Measurements from ENCODE around the gene FNDC10. TPM values are rescaled to one million over a fixed set of nuclear protein-coding genes. Genes with fewer than 3 reads are reported as not detected.
A peak's percentile ranks its signal among the peaks of the same experiment; 100 is the strongest.

Gene FNDC10
- total RNA-seq, 1 experiment from 2014 or later: 8.4 TPM

GRCh38 chr1:1629430-1630190 lies 29.7 kb upstream of the FNDC10 start (continued):
- no peak for TF ChIP-seq ZBTB33 (IDR thresholded peaks at IDR 0.05; ENCODE audit: extremely low read depth, insufficient replicate concordance, low read length)
- no peak for TF ChIP-seq REST (IDR thresholded peaks at IDR 0.05; ENCODE audit: low read depth)
- TF ChIP-seq SIN3A (IDR thresholded peaks at IDR 0.05; ENCODE audit: low read depth): no peak
- no peak for TF ChIP-seq POLR2A (IDR thresholded peaks at IDR 0.05; ENCODE audit: borderline replicate concordance, extremely low read depth, insufficient read depth, insufficient read length)

GRCh38 chr1:1628754-1629429 lies 29.0 kb upstream of the FNDC10 start:
- CTCF ChIA-PET: interaction anchor here (0.6 to 1.6 kb wide), 6 partner anchors 9 to 303 kb away, joined by 3 to 6 read pairs (median 4); partner anchors contain the start of gene MIB2
- peak overlapping the region; percentile 86 for H3K9ac ChIP-seq (ENCODE audit: low read length)

More at GRCh38 chr1:1628754-1629429, 29.0 kb upstream of the FNDC10 start:
- peak; percentile 71 for DNase-seq (ENCODE audit: low read depth, low spot score)
- intact Hi-C loops (cut with micrococcal nuclease): no loop called here
- Histone ChIP-seq H3K27me3 (ENCODE audit: insufficient read depth, low read length) (no peaks in the 10 kb centered on the region), H3K4me1 (ENCODE audit: control insufficient read depth in 1 of 2, insufficient read depth in 2 of 2, low read length in 2 of 2) (peaks cover 4 to 38% of the 10 kb centered on the region in 2 experiments), H3K9me2 (ENCODE audit: insufficient read depth) (no peaks in the 10 kb centered on the region), H3K9me3 (ENCODE audit: control insufficient read depth in 1 of 2, insufficient read depth in 1 of 2, low read depth in 1 of 2, low read length in 2 of 2) (no peaks in the 10 kb centered on the region), H3K79me2 (ENCODE audit: insufficient read depth, low read length) (peaks cover 13% of the 10 kb centered on the region; the same call in 1 of the 2 replicates), H3K27ac (ENCODE audit: low read depth, low read length) (peak overlapping the region; percentile 99), H4K20me1 (ENCODE audit: insufficient read depth) (no peaks in the 10 kb centered on the region), H3K4me3 (replicated peaks in 1 of 2; ENCODE audit: low read depth in 1 of 2, low read length in 2 of 2) (peak overlapping the region; percentile 69 to 88), H3K36me3 (ENCODE audit: control insufficient read depth in 1 of 2, insufficient read depth in 2 of 2, low read length in 2 of 2) (no peaks in the 10 kb centered on the region), H3K4me2 (ENCODE audit: low read length) (peak overlapping the region; percentile 84), H2AFZ (ENCODE audit: low read depth, low read length, poor library complexity, severe bottlenecking) (no peak overlapping the region)
- ChIA-PET RAD21 (ENCODE audit: low non-redundant PET in 1 of 2, low total read pairs in 2 of 2, uncharacterized antibody in 2 of 2, unreplicated experiment in 2 of 2) (interaction anchor here in 1 of 2 experiments (0.6 kb wide), 1 partner anchor 13 kb away, joined by 4 read pairs; the partner anchor contains the start of gene MIB2), POLR2A (interaction anchor here (0.8 to 2.4 kb wide), 3 partner anchors 11 to 118 kb away, joined by 3 to 15 read pairs (median 6); partner anchors contain the start of gene MIB2)
- BruUV-seq (replicated peaks): no TSS peak
- TF ChIP-seq ZFX (IDR thresholded peaks at IDR 0.05) (peak; percentile 89), MAX (IDR thresholded peaks at IDR 0.05) (no peak), YY1 (IDR thresholded peaks at IDR 0.05; ENCODE audit: extremely low read depth, insufficient replicate concordance, low read depth, low read length) (no peak), FOSL1 (IDR thresholded peaks at IDR 0.05; ENCODE audit: low read depth) (no peak), SRF (IDR thresholded peaks at IDR 0.05; ENCODE audit: low read depth) (no peak), POLR2AphosphoS5 (IDR thresholded peaks at IDR 0.05; ENCODE audit: low read depth, low read length) (peak; percentile 87), ZNF274 (IDR thresholded peaks at IDR 0.05; ENCODE audit: low read depth, low read length) (no peak), CBX3 (IDR thresholded peaks at IDR 0.05; ENCODE audit: low read depth) (no peak)
- peak; percentile 71 for ATAC-seq

All from HCT116 (cell line).